ENCODE results near the gene BACE2.

Gene BACE2

GRCh38 chr21:41137889-41138288 is 30.1 kb upstream of the BACE2 start:
- no peak overlapping the region for H3K4me3 ChIP-seq (ENCODE audit: low read depth, low read length)
- ChIA-PET POLR2A (no interaction called here), CTCF (interaction anchor here (1.2 to 9.5 kb wide), 3 partner anchors 10 to 30 kb away, joined by 3 to 148 read pairs (median 7); no protein-coding TSS in a partner anchor)
- DNase-seq (ENCODE audit: low read depth, low spot score): no peak
- no peak for TF ChIP-seq CTCF (IDR thresholded peaks at IDR 0.05; ENCODE audit: insufficient read depth, low read length, missing control alignments)

DNA sequence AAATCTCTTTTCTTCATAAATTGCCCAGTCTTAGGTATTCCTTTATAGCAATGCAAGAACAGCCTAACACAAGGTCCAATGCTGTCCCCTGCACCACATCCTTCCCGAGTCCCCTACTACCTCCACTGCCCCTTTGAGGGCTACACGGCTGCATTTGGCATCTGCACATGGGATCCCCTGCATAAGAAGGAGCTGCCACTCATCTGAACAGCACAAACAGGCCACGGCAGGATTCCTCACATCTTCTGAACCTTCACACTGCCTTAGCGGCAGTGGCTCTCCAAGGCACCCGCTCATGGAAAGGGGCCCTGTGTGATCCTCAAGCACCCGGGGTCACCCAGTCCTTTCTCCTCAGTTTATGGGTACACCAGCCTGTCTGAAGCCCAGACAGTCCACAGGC is 29.2 kb upstream of the BACE2 start:
- ChIA-PET CTCF (interaction anchor here (1.1 to 9.5 kb wide), 2 partner anchors 10 to 17 kb away, joined by 3 to 148 read pairs; no protein-coding TSS in a partner anchor), POLR2A (no interaction called here)
- no peak for DNase-seq (ENCODE audit: low read depth, low spot score)
- no peak for TF ChIP-seq CTCF (IDR thresholded peaks at IDR 0.05; ENCODE audit: insufficient read depth, low read length, missing control alignments)
- H3K4me3 ChIP-seq (ENCODE audit: low read depth, low read length): no peak overlapping the region

GRCh38 chr21:41139275-41139674 is 28.7 kb upstream of the BACE2 start:
- no peak for TF ChIP-seq CTCF (IDR thresholded peaks at IDR 0.05; ENCODE audit: insufficient read depth, low read length, missing control alignments)
- H3K4me3 ChIP-seq (ENCODE audit: low read depth, low read length): no peak overlapping the region
- POLR2A ChIA-PET: no interaction called here
- DNase-seq (ENCODE audit: low read depth, low spot score): no peak
- CTCF ChIA-PET: interaction anchor here (1.1 to 9.5 kb wide), 2 partner anchors 10 to 17 kb away, joined by 3 to 148 read pairs; no protein-coding TSS in a partner anchor

DNA sequence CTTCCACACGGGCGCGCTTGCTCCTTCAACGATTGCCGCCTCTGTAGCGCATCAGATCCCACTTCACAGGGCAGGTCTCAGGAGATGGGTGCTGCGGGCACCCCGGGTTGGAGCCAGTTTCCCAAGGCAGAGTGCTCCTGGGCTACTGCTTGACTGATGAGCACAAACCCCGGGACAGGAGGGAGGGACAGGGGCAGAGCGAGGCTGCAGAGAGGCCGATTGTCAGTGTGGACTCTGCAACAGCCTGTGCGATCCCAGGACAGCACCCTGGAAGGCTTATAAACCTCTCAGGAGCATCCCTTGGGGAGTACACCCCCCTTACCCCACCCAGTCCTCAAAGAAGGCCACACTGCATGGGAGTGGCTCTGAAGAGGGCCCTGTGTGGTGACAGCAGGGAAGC is 28.0 kb upstream of the BACE2 start:
- POLR2A ChIA-PET: no interaction called here
- H3K4me3 ChIP-seq (ENCODE audit: low read depth, low read length): no peak overlapping the region
- no peak for TF ChIP-seq CTCF (IDR thresholded peaks at IDR 0.05; ENCODE audit: insufficient read depth, low read length, missing control alignments)
- CTCF ChIA-PET: interaction anchor here (9.5 kb wide), 1 partner anchor 18 kb away, joined by 148 read pairs; no protein-coding TSS in a partner anchor
- DNase-seq (ENCODE audit: low read depth, low spot score): no peak

DNA sequence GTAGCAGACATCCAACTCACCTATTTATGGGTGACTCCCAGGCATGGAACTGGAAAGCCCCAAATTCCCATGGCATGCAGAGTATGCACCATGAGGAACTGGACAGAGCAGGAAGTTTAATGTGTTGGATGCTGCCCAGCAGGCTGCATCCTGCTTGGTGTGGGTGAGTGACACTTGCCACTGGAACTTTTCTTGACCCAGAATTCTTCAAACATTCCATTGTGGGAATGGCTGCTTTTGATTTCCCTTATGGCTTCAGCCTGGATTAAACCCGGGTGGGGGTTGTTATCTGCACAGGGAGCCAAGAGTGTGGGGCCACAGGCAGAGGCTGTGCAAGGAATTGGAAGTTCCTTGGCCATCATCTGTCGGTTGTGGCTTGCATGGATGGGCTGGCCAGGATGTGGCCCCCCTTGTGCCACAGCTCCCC is 26.9 kb upstream of the BACE2 start:
- CTCF ChIA-PET: interaction anchor here (1.2 to 1.7 kb wide), 2 partner anchors 8 to 142 kb away, joined by 3 to 8 read pairs; no protein-coding TSS in a partner anchor
- POLR2A ChIA-PET: no interaction called here
- DNase-seq (ENCODE audit: low read depth, low spot score): peak; percentile 26
- TF ChIP-seq CTCF (IDR thresholded peaks at IDR 0.05; ENCODE audit: insufficient read depth, low read length, missing control alignments): no peak
- H3K4me3 ChIP-seq (ENCODE audit: low read depth, low read length): no peak overlapping the region

GRCh38 chr21:41142051-41142795 is 25.7 kb upstream of the BACE2 start:
- ChIA-PET POLR2A (no interaction called here), CTCF (interaction anchor here (1.0 to 1.7 kb wide), 3 partner anchors 9 to 28 kb away, joined by 3 to 8 read pairs (median 4); no protein-coding TSS in a partner anchor)
- TF ChIP-seq CTCF (IDR thresholded peaks at IDR 0.05; ENCODE audit: insufficient read depth, low read length, missing control alignments): peak; percentile 9
- peak; percentile 52 for DNase-seq (ENCODE audit: low read depth, low spot score)
- no peak overlapping the region for H3K4me3 ChIP-seq (ENCODE audit: low read depth, low read length)
